OCI-LY1 (cell line): ENCODE data around the gene ZNFX1.
"Not testable (repeated sequence)": the region's sequence is repeated elsewhere in the genome, so short reads cannot be mapped to it uniquely, and the experiment has no call there.

Experiments used
- EZH2 ChIP-seq: fragments of 200-600 bp; sonication (generic), shearing (Covaris generic); IDR thresholded peaks from 2 replicates; pipeline ENCODE4 v1.8.0; 2017; ENCODE audit warnings: borderline replicate concordance, mixed run types, mild to moderate bottlenecking, antibody characterized with exemption, low read length, moderate library complexity, mixed read lengths
- TF ChIP-seq, protein P1 (sequence below): fragments of 200-600 bp; sonication (generic), shearing (Covaris generic); IDR thresholded peaks from 2 replicates; pipeline ENCODE4 v1.5.1; 2017; ENCODE audit warnings: mild to moderate bottlenecking, antibody characterized with exemption, low read length, moderate library complexity, mixed read lengths

DNA sequence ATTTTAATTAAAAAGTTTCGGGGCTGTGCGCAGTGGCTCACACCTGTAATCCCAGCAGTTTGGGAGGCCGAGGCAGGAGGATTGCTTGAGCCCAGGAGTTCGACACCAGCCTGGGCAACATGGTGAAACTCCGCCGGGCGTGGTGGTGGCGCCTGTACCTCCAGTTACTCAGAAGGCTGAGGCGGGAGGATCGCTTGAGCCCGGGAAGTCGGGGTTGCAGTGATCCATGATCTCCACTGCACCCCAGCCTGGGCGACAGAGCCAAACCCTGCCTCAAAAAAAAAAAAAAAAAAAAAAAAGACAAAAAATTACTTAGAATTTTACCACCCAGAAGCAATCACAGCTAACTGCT lies 59.1 kb downstream of the ZNFX1 start:
- TF ChIP-seq, protein P1, sequence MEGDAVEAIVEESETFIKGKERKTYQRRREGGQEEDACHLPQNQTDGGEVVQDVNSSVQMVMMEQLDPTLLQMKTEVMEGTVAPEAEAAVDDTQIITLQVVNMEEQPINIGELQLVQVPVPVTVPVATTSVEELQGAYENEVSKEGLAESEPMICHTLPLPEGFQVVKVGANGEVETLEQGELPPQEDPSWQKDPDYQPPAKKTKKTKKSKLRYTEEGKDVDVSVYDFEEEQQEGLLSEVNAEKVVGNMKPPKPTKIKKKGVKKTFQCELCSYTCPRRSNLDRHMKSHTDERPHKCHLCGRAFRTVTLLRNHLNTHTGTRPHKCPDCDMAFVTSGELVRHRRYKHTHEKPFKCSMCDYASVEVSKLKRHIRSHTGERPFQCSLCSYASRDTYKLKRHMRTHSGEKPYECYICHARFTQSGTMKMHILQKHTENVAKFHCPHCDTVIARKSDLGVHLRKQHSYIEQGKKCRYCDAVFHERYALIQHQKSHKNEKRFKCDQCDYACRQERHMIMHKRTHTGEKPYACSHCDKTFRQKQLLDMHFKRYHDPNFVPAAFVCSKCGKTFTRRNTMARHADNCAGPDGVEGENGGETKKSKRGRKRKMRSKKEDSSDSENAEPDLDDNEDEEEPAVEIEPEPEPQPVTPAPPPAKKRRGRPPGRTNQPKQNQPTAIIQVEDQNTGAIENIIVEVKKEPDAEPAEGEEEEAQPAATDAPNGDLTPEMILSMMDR: not testable (repeated sequence)
- not testable (repeated sequence) for TF ChIP-seq EZH2
